ENCODE measurements around the gene EVI2B.

DNA sequence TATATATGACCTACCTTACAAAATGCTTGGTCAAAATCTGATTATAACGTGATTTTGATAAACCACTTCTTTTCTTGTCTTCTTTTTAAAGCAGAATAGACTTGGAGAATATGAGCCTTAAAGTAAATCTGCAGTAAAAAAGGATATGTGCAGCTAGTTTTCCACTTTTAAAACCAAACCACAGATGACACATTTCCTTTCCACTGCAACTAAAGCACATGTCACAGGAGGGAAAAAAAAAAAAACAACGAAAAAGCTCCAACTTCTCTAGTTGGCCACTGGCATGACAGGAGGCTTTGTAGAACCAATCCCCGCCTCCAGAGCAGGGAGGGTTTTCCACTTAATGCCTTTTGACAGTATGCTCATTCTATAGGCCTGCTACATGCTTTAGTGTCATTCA is 7.6 kb upstream of the EVI2B start, which contains the start of gene EVI2A:
- TF ChIP-seq TAF1 (IDR thresholded peaks at IDR 0.05; ENCODE audit: borderline replicate concordance, low read depth, low read length), result no peak
- TF ChIP-seq POLR2AphosphoS5 (IDR thresholded peaks at IDR 0.05; ENCODE audit: low read depth, low read length), result no peak
